Stimulated activated CD4-positive, alpha-beta T cell treated with anti-CD3 and anti-CD28 coated beads, Interleukin-2, amount 100 ng/mL, for 24 hours (primary cell): ENCODE results near the gene FAM131C.
"Not testable (repeated sequence)": the region's sequence is repeated elsewhere in the genome, so short reads cannot be mapped to it uniquely, and the experiment has no call there.

Experiments used
- DNase-seq, 2 donors: peaks; one replicate each; pipeline ENCODE4 v3.0.0-alpha.2; 2020

Gene FAM131C

DNA sequence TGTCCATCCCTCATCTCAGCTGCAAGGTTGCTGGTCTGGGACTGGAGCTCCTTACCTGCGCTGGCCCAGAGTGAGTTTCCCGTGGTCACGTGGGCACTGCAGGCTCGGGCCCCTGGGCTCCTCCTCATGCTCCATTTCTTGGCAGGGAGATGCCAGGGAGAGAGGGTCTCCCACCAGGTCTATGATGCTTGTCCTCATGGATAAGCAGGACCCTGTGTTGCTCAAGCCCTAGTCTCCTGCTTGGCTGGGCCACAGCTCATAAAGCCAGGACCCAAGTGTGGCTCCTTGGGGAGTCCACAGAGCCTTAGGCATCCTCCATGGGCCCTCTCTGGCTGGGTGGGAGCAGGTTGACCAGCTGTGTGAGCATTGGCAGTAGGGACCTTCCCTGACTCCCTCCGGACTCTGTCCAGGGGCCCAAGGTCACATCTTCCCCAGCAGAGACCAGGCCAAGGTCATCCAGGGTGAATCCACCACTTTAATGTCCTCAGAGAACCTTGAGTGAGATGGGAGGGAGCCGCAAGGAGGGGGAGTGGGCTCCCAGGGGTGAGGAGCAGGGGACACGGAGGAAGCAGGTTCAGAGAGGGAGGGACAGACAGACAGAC, 16.0 kb downstream of the FAM131C start:
- not testable (repeated sequence) for DNase-seq

DNA sequence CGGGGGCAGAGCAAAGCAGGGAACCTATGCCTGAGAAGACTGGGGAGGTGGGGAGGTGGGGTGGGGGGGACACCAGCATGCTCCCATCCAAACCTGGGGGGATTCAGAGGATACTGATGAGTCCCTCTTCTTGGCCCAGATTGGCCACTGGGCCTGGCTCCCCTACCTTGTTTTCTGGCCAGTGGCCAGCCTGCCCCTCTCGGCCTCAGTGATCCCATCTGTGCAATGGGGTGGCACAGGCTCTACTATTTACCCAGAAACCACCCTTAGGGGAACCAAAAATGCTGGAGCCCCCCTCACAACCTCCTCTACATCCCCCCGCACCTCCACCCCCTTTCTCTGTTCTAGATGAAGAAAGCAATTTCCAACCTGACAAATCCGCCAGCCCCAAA, 16.9 kb downstream of the FAM131C start:
- not testable (repeated sequence) for DNase-seq

DNA sequence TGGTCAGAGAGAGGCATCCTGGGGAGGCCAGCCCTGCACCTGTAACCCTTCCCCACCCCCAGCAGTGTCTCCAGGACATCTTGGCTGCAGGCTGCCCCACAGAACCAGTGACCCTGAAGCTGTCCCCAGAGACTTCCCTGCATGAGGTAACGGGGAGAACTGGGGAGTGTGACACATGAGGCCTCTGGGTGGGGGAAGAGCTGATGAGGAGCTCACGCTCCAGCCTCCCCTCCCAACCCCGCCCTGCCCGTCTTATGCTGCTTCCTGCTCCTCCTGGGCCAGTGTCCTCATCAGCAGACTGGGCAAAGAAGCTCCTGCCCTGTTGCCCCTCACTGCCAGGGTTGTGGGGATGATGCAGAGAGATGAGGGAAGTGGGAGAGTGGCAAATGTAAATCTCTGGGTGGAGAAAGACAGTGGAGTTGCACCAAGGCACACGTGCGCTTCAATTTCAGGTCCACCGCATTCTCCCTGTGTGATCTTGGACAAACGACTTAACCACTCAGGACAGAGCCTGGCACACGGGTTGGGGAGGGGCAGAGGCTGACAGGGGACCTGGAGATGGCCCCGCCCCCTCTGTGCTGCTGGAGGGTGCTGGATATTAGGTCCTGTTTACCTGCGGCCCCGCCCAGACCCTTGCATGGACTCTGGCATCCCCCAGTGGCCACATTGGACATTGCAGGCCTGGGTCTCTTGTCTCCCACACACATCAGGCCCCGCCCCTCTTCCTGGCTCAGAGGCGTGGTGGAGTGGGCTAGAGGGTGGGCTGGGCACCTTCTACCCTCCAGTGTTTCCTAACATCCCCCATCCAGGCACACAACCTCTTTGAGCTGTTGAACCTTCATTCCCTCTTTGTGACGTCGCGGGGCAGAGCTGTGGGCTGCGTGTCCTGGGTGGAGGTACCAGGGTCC, 17.6 kb downstream of the FAM131C start:
- DNase-seq, result peak; percentile 75 to 93

DNA sequence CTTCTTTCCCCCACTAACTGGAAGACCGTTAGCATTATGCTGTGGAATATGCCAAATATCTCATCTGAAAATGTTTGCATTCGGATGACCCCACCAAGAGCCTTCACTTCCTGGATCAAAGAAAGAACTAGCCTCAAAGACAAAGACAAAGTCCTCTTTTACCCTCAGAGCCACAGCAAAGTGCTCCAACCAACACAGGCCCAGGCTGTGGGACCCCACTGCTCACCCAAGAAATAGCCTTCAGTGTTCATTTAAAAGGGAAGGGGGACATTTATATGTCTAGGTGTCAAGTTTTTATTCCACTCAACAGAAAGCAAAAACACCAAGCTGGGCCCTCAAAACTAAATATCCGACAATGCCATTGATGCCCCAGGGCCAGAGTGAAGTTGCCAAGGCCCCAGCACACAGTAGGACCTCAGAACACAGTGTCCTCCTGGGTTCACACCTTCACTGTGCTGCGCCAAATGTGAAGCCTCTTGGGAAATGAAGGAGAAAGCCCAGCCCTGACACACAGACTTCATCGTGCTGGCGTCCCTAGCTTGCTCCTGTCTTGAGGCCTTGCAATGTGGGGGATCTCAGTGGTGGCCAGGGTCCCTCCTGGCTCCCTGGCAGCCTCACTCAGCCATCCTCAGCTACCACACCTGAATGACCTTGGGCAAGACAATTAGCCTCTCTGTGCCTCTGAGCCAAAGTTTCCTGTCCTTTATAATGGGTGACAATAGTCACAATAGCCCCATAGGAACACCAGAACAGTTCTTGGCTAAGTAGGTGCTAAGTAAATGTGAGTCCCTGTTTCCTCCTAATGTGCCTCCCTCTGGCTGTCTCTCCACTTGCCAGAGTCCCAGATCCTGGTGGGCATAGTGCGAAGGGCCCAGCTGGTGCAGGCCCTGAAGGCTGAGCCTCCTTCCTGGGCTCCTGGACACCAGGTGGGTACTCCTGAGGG, 18.6 kb downstream of the FAM131C start:
- DNase-seq, result no peak

DNA sequence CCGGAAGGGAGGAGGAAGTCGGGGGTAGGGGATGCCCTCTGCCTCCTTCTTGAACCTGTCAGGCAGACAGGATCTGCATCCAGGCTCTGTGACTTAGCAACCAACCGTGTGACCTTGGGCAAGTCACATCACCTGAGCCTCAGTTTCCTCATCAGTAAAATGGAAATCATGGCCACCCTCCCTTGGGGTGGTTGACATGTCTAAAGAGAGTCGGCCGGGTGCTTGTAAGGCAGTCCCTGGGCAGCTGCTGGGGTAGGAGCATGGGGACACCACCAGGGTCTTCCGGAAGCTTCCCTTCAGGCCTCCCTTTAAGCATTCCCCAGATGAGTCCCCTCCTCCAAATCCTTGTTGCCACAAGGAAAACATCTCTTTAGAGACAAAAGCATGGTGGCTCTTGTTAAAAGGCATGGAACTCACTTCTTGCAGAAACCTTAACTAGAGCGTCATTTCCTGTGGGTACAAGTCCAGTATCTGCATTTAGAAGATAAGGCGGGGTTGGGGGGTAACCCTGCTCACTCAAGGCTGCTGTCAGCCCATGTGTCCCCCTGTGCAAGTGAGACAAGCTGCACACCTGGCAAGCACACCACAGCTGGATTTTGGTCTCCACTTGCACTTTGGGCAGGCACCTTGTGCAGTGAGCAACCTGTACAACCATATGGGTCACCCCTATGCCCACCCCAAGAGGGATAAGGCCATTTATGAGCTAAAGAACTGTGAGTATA, 19.5 kb downstream of the FAM131C start:
- DNase-seq, result no peak

DNA sequence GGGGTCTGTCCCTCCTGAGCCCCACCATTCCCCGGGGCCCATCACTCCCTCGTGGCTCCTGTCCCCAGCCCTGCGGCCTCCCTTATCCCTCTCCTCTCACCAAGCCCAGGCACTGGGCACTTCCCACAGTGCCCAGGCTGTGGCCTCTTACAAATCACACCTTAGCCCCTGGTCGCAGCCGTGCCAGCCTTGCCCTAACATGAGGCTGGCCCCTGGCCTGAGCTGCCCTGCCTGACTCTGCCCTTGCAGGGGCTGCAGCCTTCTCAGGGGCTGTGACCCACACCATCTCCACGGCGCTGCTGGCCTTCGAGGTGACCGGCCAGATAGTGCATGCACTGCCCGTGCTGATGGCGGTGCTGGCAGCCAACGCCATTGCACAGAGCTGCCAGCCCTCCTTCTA, 21.5 kb downstream of the FAM131C start:
- not testable (repeated sequence) for DNase-seq

DNA sequence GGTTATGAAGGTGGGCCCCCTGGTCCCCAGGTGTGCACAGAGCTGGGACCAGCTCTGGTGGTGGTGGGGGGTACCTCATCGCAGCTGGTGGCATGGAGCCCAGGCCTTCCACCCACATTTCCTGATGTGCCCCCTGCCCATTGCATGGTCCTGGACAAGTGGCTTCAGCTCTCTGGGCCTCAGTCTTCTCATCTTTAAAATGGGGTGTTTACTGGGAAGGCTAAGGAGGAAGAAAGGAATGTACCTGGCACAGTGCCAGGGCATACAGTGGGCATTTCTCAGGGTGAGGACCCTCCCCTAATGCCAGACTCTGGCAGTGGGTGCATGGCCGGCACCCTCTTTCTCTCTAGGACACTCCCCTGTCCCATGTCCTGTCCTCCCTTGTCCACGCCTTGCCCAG, 22.4 kb downstream of the FAM131C start:
- DNase-seq, result no peak

DNA sequence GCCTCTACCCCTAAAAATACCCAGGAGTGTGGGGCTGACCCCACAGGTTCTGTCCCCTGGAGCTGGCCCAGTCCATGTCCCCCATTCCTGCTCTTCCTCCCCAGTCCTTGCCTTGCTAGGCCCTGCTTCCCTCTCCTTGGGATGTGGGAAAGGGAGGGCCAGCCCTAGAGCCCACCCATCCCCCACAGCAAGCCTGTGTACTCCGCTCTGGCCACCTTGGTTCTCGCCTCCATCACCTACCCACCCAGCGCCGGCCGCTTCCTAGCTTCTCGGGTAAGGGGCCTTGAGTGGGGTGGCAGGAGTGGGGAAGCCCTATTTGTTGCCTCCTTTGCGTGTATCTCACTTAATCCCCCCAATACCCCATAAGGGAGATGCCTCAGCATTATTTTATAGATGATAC, 23.1 kb downstream of the FAM131C start:
- no peak for DNase-seq

DNA sequence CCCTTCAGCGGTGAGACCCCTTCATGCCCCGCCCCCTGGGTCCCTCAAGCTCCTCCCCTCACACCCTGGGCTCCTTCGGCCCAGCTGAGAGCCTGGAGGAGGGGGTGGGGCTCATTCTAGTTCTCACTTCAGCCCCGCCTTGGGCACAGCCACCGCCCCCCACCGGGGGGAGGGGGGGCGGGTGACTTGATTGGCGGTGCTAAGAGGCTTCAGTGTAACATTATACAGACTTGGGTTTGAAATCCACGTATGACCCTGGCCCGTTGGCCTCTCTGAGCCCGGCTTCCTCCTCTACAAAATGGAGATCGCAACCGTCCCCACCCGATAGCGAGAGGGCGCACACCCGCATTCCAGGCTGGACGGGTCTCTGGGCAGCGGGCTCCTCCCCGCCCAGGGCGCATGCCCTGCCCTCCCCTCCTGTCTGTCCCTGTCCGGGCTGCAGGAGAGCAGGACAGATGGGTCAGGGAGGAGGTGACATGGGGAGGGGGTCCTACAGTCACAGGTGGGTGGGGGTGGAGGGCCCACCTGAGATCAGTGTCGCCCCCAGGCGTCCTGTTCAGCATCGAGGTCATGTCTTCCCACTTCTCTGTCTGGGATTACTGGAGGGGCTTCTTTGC, 24.8 kb downstream of the FAM131C start:
- DNase-seq, result peak in 1 of 2 donors; percentile 53

DNA sequence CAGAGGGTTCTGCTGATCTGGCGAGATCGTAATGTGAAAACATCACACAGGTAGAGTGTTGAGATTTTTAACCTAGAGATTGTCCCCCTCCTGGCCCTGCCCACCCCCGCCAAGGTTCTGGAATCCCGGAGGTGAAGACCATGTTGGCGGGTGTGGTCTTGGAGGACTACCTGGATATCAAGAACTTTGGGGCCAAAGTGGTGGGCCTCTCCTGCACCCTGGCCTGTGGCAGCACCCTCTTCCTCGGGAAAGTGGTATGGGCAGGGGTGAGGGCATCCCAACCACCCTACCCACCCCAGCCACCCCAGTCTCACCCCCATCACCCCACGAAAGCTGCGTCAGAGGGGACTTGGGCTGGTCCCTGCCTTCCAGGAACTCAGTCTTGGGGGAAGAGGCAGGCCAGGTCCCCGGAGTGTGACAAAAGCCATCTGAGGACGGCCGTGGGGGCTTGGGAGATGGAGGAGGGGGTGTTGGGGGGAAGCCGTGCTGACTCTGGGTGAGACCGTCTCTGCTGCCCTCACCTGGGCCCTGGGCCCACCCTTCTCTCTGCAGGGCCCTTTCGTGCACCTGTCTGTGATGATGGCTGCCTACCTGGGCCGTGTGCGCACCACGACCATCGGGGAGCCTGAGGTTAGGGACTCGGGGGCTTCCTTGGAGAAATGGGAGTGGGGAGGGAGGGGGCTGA, 25.5 kb downstream of the FAM131C start:
- no peak for DNase-seq

DNA sequence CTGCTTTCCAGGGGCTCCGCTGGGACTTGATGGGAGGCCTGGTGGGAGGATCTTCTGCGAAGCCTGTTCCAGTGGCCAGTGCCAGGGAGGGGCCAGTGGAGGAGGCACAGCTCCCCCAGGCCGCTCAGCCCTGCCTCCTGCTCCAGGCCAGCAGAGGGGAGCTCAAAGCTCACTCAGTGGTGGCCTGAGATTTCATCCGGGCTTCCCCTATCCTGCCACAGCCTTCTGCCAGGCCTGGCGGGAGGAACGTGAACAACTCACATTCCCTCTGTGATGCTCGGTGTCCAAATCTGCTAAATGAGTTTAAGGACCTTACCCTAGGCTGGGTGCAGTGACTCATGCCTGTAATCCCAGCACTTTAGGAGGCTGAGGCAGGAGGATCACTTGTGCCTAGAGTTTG, 26.6 kb downstream of the FAM131C start:
- DNase-seq, result no peak

DNA sequence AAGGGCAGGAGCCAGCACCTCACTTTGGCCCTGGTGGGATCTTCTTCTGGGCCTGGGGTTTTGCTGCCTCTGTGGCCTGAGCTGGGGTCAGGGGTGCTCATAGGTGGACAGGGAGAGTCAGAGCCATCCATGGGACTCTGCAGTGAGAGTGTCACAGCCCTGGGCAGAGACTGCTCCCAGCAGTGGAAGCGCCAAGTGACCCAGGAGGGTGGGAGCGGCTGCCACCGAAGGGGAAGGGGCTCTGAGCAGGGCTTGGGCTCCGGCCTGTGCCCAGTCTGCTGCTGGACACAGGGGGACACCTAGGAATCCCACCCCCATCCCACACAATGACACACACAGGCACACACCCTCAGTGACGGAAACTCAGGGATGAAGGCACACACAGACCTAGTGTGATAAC, 29.5 kb downstream of the FAM131C start:
- DNase-seq, result no peak

DNA sequence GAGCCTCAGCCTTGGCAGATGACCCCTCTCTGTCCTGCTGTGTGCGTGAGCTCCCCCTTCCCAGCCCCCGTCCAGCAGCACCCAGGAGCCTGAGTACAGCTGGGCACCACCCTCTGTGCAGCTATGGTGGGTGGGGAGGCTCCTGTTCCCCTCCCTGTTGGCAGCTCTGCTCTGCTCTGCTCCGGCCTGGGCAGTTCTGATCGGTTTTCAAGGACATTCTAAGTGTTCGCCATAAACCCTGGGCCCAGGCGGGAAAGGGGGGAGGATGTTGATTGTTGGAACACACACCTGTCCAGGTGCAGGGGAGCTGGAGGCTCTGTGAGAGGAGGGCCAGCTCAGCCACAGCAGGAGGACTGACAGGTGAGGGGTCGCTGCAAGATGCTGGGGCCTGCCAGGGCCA, 29.9 kb downstream of the FAM131C start, which contains the start of gene CLCNKB:
Gene CLCNKB, plus strand, starts transcription at position 262 of the 400 bp plus-strand sequence. CDS start 711 bp downstream, outside the sequence.
- no peak for DNase-seq

DNA sequence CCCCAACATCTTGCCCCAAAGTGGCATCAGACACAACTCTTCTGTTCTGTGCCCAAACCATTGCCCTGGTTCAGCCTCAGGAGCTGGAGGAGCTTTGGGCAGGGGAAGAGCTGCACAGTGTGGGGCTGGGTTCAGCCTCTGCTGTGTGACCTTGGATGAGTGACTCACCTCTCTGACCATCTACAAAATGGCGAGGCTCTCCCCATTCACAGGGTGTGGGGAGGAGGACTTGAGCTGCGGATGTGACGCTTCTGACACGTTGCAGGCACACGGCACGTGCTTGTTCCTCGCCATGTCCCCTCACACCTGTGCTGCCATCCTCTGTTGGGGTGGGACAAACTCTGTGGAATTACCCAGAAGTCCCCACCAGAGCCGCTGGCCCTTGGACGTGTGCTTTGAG, 30.8 kb downstream of the FAM131C start:
- DNase-seq, result not testable (repeated sequence)

DNA sequence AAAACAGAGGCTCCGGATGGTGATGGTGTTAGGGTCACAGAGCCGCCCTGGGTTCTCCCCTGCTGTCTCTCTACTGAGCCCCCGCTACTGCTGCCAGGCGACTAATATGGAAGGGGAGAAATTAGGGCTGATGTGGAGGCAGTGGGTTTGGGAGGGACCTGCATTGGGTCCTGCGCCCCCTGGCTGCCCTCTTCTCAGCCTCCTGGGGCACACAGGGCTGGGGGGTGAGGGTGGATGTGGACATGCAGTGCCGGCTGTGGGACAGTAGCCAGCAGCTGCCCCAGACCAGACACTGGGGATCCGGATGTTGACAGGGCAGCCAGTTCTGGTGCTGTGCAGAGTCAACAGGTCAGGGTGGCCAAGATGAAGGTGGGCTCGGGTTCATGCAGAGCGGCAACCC, 31.4 kb downstream of the FAM131C start:
- DNase-seq, result no peak

DNA sequence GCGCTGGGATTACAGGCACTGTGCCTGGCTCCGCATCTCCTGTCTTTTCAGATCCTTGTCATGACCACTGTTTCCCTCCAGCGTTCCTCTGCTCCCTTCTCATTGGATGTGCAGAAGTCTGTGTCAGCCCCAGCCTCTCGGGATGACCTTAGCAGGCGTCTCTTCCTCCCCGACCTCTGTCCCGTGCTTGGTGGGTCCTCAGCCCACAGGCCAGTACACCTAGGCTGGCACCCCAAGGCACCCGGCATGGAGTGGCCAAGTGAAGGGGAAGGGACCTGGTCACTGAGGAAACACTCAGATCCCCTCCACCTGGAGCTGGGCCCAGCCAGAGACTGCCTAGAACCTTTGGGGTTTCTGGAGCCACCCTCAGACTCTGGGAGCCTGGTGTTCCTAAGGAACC, 32.3 kb downstream of the FAM131C start:
- no peak for DNase-seq

DNA sequence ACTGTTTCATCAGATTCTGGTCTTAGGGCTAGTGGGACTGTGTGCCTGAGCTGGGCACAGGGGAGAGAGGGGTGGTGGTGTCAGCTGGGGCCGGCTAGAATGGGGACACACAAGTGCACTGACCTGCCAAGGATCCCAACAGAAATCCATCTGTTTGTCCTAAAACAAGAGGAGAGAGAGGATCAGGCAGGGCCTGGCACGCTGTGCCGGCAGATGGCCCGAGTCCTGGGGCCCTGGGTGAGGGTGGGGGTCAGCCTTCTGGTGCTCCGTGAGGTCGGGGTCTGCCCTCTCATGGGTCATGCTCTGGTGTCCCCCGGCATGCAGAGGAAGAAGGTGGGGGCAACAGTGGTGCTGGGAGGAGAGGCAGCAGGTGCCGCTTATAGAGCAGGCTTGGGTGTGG, 33.6 kb downstream of the FAM131C start:
- DNase-seq, result not testable (repeated sequence)

DNA sequence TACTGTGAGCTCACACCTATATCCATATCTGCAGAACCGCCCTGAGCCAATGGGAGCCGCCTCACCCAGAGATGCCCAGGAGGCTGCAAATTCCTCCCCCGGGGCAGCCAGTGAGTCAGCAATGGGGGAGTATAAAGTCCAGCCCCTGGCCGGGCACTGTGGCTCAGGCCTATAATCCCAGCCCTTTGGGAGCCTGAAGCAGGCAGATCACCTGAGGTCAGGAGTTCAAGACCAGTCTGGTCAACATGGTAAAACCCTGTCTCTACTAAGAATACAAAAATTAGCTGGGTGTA, 34.9 kb downstream of the FAM131C start:
- DNase-seq, result no peak

DNA sequence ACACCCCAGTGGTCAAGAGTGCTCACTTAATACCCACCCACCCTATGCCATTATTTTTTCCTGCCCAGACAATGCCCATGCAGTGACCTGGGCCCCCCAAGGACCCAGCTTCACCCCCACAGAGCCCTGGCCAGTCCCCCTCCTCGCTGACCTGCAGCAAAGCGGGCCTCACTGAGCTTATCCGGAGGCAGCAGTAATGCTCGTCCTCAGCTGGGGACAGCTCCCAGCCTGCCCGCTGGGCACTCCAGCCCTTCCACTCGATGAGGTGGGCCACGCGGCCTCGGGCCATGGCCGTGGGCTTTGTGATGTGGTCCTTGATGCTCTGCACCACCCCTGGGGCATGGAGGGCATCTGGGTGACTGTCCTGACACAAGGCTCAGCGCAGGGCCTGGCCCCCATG, 37.0 kb downstream of the FAM131C start:
- DNase-seq, result not testable (repeated sequence)

DNA sequence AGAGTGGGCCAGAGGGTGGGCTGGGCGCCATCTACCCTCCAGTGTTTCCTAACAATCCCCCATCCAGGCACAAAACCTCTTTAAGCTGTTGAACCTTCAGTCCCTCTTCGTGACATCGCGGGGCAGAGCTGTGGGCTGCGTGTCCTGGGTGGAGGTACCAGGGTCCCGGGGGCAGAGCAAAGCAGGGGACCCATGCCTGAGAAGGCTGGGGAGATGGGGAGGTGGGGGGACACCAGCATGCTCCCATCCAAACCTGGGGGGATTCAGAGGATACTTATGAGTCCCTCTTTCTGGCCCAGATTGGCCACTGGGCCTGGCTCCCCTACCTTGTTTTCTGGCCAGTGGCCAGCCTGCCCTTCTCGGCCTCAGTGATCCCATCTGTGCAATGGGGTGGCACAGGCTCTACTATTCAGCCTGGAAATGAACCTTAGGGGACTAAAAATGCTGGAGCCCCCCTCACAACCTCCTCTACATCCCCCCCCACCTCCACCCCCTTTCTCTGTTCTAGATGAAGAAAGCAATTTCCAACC, 40.3 kb downstream of the FAM131C start:
- DNase-seq, result not testable (repeated sequence)

DNA sequence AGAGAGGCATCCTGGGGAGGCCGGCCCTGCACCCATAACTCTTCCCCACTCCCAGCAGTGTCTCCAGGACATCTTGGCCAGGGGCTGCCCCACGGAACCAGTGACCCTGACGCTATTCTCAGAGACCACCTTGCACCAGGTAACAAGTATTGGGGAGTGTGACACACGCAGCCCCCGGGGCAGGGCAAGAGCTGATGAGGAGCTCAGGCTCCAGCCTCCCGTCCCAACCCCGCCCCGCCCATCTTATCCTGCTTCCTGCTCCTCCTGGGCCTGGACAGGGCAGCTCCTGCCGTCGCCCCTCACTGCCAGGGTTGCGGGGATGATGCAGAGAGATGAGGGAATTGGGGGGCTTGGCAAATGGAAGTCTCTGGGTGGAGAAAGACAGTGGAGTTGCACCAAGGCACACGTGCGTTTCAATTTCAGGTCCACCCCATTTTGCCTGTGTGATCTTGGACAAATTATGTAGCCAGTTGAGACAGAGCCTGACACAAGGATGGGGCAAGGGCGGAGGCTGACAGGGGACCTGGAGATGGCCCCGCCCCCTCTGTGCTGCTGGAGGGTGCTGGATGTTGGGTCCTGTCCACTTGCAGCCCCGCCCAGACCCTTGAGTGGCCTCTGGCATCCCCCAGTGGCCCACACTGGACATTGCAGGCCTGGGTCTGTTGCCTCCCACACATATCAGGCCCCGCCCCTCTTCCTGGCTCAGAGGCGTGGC, 40.9 kb downstream of the FAM131C start:
- DNase-seq, result peak; percentile 63 to 70
